GM12878 (cell line): ENCODE data around the gene TMEM63C. TPM values are rescaled to one million over a fixed set of nuclear protein-coding genes. Genes with fewer than 3 reads are reported as not detected.

Source experiments
- ATAC-seq: fragments of 200-7000 bp; cut with Tn5 transposase; 3 replicates; pipeline ENCODE4 v1.9.1; 2020; ENCODE audit warnings: mild to moderate bottlenecking, moderate library complexity
- BruUV-seq: library from RNA; stranded (reverse); fragments of 400-500 nt; replicated peaks from 2 replicates; lab custom pipeline; 2021; lab: Mats Ljungman, UMichigan
- CTCF ChIA-PET: fragments of 300-600 bp; sonication (Branson Sonifier 250); formaldehyde crosslinking; extraction: SDS; loops from one replicate; lab custom pipeline; 2021; ENCODE audit warnings: inconsistent platforms; lab: Yijun Ruan, JAX
- POLR2A ChIA-PET: fragments of 350-600 bp; formaldehyde crosslinking; extraction: SDS; loops from one replicate; lab custom pipeline; 2021; ENCODE audit warnings: inconsistent platforms; lab: Charles Lee
- RAD21 ChIA-PET: fragments of 300-600 bp; sonication (Branson Sonifier 250); formaldehyde crosslinking; loops from one replicate; lab custom pipeline; 2023; ENCODE audit warnings: antibody characterized with exemption; ENCODE audit not compliant: unreplicated experiment; lab: Charles Lee
- SMC1A ChIA-PET: fragments of 300-600 bp; sonication (Branson Sonifier 250); formaldehyde crosslinking; loops from one replicate; lab custom pipeline; 2023; ENCODE audit not compliant: unreplicated experiment, uncharacterized antibody; lab: Charles Lee
- DNase-seq: peaks from one replicate; pipeline ENCODE4 v3.0.0-alpha.2; 2011; ENCODE audit warnings: low read depth, low spot score
- FAIRE-seq: peaks from 3 replicates; lab custom pipeline; 2011; peaks lifted over from hg19 to GRCh38; lab: Jason Lieb, UNC
- H2AFZ ChIP-seq: 2 replicates; pipeline ENCODE4 v1.6.0; 2011; ENCODE audit warnings: low read depth, low read length, control low read depth; ENCODE audit not compliant: control insufficient read depth
- H3K27ac ChIP-seq: 2 replicates; pipeline ENCODE4 v1.5.1; 2011; ENCODE audit warnings: control low read depth; ENCODE audit not compliant: control insufficient read depth, insufficient read depth
- H3K27me3 ChIP-seq, 2 experiments: replicated peaks in 1 of 2; 2 replicates each; pipeline versions ENCODE4 v1.6.0 to v1.6.1; 2011; ENCODE audit warnings: low read length in 1 of 2; ENCODE audit not compliant: control insufficient read depth in 2 of 2, insufficient read depth in 2 of 2
- H3K36me3 ChIP-seq, 2 experiments: 2 replicates each; pipeline ENCODE4 v1.5.1; 2011; ENCODE audit warnings: low read length in 1 of 2; ENCODE audit not compliant: control insufficient read depth in 2 of 2, insufficient read depth in 2 of 2
- H3K4me1 ChIP-seq: 2 replicates; pipeline ENCODE4 v1.6.1; 2011; ENCODE audit warnings: mild to moderate bottlenecking, low read length, moderate library complexity, mixed read lengths; ENCODE audit not compliant: control insufficient read depth, insufficient read depth
- H3K4me2 ChIP-seq: 2 replicates; pipeline ENCODE4 v1.6.0; 2011; ENCODE audit warnings: control low read depth; ENCODE audit not compliant: control insufficient read depth, insufficient read depth
- H3K4me3 ChIP-seq: fragments of 200-600 bp; sonication (generic); 2 replicates; pipeline ENCODE4 v1.5.1; 2016
- H3K79me2 ChIP-seq: 2 replicates; pipeline ENCODE4 v1.6.0; 2011; ENCODE audit warnings: low read length; ENCODE audit not compliant: control insufficient read depth, insufficient read depth
- H3K9ac ChIP-seq: 2 replicates; pipeline ENCODE4 v1.8.0; 2011; ENCODE audit warnings: low read length, control low read depth, mixed read lengths; ENCODE audit not compliant: control insufficient read depth, insufficient read depth
- H3K9me3 ChIP-seq: replicated peaks from 3 replicates; pipeline ENCODE4 v1.5.1; 2011; ENCODE audit warnings: mild to moderate bottlenecking, low read length; ENCODE audit not compliant: control insufficient read depth, insufficient read depth
- H4K20me1 ChIP-seq: 2 replicates; pipeline ENCODE4 v1.6.0; 2011; ENCODE audit not compliant: control insufficient read depth, insufficient read depth
- CHD4 ChIP-seq: fragments of 200-600 bp; sonication (generic); IDR thresholded peaks from 2 replicates; pipeline ENCODE4 v1.6.1; 2016; ENCODE audit warnings: mild to moderate bottlenecking
- CUX1 ChIP-seq: IDR thresholded peaks from 2 replicates; pipeline ENCODE4 v1.6.1; 2012; ENCODE audit warnings: improper control_type of control experiment, low read depth, low read length; ENCODE audit not compliant: insufficient replicate concordance
- HDGF ChIP-seq: fragments of 450-650 bp; IDR thresholded peaks from 2 replicates; pipeline ENCODE4 v1.6.1; 2016; ENCODE audit warnings: antibody characterized with exemption
- JUNB ChIP-seq: IDR thresholded peaks from 2 replicates; pipeline ENCODE4 v1.6.1; 2016; ENCODE audit warnings: antibody characterized with exemption, mild to moderate bottlenecking
- RUNX3 ChIP-seq: IDR thresholded peaks from 2 replicates; pipeline ENCODE4 v1.6.1; 2012; ENCODE audit warnings: low read length, inconsistent platforms
- TBL1XR1 ChIP-seq: IDR thresholded peaks from 2 replicates; pipeline ENCODE4 v1.6.1; 2012; ENCODE audit warnings: low read depth, low read length, improper control_type of control experiment
- ZSCAN29 ChIP-seq: fragments of 450-650 bp; IDR thresholded peaks from 2 replicates; pipeline ENCODE4 v1.6.1; 2017; ENCODE audit warnings: mild to moderate bottlenecking, moderate library complexity
- WGBS: methylation state at CpG from one replicate; pipeline ENCODE4 v1.1.6; 2016; ENCODE audit warnings: low lambda C conversion rate; ENCODE audit not compliant: insufficient replicate concordance, insufficient coverage; ENCODE audit errors: missing lambda C conversion rate; 5-methylcytosine and 5-hydroxymethylcytosine counted together
- in situ Hi-C: fragments of 300-500 bp; cut with MboI; formaldehyde crosslinking; loops from 9 replicates; pipeline ENCODE4 v1.14.3; 2018; ENCODE audit warnings: mixed read lengths
- intact Hi-C: fragments of 100-400 bp; cut with micrococcal nuclease; formaldehyde crosslinking; loops from one replicate; pipeline ENCODE4 v1.14.2; 2022; ENCODE audit not compliant: unreplicated experiment
- polyA plus RNA-seq, 11 experiments: library from polyadenylated mRNA; depleted of rRNA in 4 of 11; unstranded in 6 of 11; stranded (reverse) in 5 of 11; fragments of >200 nt; fragmentation: Nextera tagmentation in 4 of 11; fragmentation: Illumina TruSeq in 1 of 11; extraction: Ambion mirVana in 4 of 11; extraction: Trizol in 1 of 11; gene quantifications; 1 replicate in 1 of 11; 2 replicates in 10 of 11; pipeline versions ENCODE4 v1.2.1 to v1.2.3, GENCODE V29; 2011 to 2016; ENCODE audit warnings: inconsistent platforms in 2 of 11, missing spikeins in 2 of 11, low read depth in 1 of 11
- total RNA-seq, 4 experiments: library from RNA; depleted of rRNA in 3 of 4; stranded (reverse); fragments of >200 nt in 3 of 4; fragmentation: Illumina TruSeq in 1 of 4; extraction: Trizol in 1 of 4; gene quantifications; 2 replicates each; pipeline versions ENCODE4 v1.2.1 to v1.2.3, GENCODE V29; 2013 to 2021

The TMEM63C gene
- total and polyA plus RNA-seq, 10 of the 15 experiments (the other 5 are each of a cell fraction or from before 2014, with no cell fraction given) = 0.06 to 1.3 (median 0.39) TPM; not detected in 4

GRCh38 chr14:77302926-77303325, 121.3 kb downstream of the TMEM63C start:
- no TSS peak for BruUV-seq
- FAIRE-seq = no peak
- POLR2A ChIA-PET = interaction anchor here (0.5 kb wide), 1 partner anchor 320 kb away, joined by 6 read pairs; no protein-coding TSS in a partner anchor

More at GRCh38 chr14:77302926-77303325, 121.3 kb downstream of the TMEM63C start:
- Histone ChIP-seq H3K36me3 (peaks cover 0 to 1% of the 10 kb centered on the region in 2 experiments; a peak in 1 of 4 replicates), H3K4me2 (no peak overlapping the region), H4K20me1 (no peaks in the 10 kb centered on the region), H2AFZ (no peak overlapping the region), H3K9me3 (no peaks in the 10 kb centered on the region), H3K4me1 (no peaks in the 10 kb centered on the region), H3K9ac (no peak overlapping the region), H3K4me3 (no peak overlapping the region), H3K79me2 (no peaks in the 10 kb centered on the region), H3K27me3 (no peaks in the 10 kb centered on the region), H3K27ac (no peak overlapping the region)
- no peak for DNase-seq
- intact Hi-C loops (no loop called here), in situ Hi-C loops (no loop called here)
- TF ChIP-seq CUX1 = no peak
- TF ChIP-seq ZSCAN29 = no peak
- peak; percentile 45; the same call in 1 of the 2 replicates for TF ChIP-seq JUNB
- TF ChIP-seq HDGF = no peak
- TF ChIP-seq CHD4 = no peak
- TF ChIP-seq TBL1XR1 = no peak
- TF ChIP-seq RUNX3 = peak; percentile 31; the same call in 1 of the 2 replicates
- CTCF ChIA-PET = interaction anchor here (0.9 to 8.6 kb wide), 4 partner anchors 11 to 250 kb away, joined by 3 to 158 read pairs (median 8); no protein-coding TSS in a partner anchor
- peak; percentile 40; the same call in 2 of the 3 replicates for ATAC-seq
- 70% methylated on average over 5 of the region's 5 CpGs for WGBS
- SMC1A ChIA-PET = interaction anchor here (0.7 to 3.2 kb wide), 3 partner anchors 12 to 61 kb away, joined by 3 to 22 read pairs (median 4); no protein-coding TSS in a partner anchor
- RAD21 ChIA-PET = interaction anchor here (1.4 to 5.3 kb wide), 2 partner anchors 13 to 252 kb away, joined by 3 to 43 read pairs; no protein-coding TSS in a partner anchor
